HG02610 (cell line): ENCODE measurements around the gene ACCSL.
A peak's percentile ranks its signal among the peaks of the same experiment; 100 is the strongest.

ENCODE experiments used
- ATAC-seq: cut with Tn5 transposase; IDR thresholded peaks from one replicate; pipeline ENCODE4 v1.9.1; 2021; ENCODE audit warnings: mild to moderate bottlenecking, moderate library complexity; ENCODE audit not compliant: unreplicated experiment

ACCSL gene

GRCh38 chr11:44049832-44050231 lies 2.1 kb downstream of the ACCSL start:
- ATAC-seq: no peak

- no peak for ATAC-seq
Observed at GRCh38 chr11:44051171-44051570, 3.4 kb downstream of the ACCSL start.

- no peak for ATAC-seq
Observed at GRCh38 chr11:44057340-44057739, 9.6 kb downstream of the ACCSL start.

- ATAC-seq: no peak
Observed at GRCh38 chr11:44058275-44058674, 10.5 kb downstream of the ACCSL start.

GRCh38 chr11:44065161-44065661 lies 17.4 kb downstream of the ACCSL start:
- ATAC-seq: no peak

GRCh38 chr11:44065841-44066731 lies 18.3 kb downstream of the ACCSL start, which contains the start of gene ACCS:
Gene ACCS, plus strand, starts transcription at chr11:44066270. Its CDS starts 1,358 bp downstream, at chr11:44067628.
- peak; percentile 95 for ATAC-seq

- no peak for ATAC-seq
Observed at GRCh38 chr11:44066732-44067141, 19.0 kb downstream of the ACCSL start.

GRCh38 chr11:44067266-44067665 lies 19.5 kb downstream of the ACCSL start:
- no peak for ATAC-seq

GRCh38 chr11:44068180-44068579 lies 20.4 kb downstream of the ACCSL start:
- no peak for ATAC-seq

GRCh38 chr11:44071157-44071556 lies 23.4 kb downstream of the ACCSL start:
- ATAC-seq: no peak

GRCh38 chr11:44072757-44073658 lies 25.2 kb downstream of the ACCSL start:
- ATAC-seq: no peak

GRCh38 chr11:44078794-44079193 lies 31.0 kb downstream of the ACCSL start:
- ATAC-seq: no peak

GRCh38 chr11:44079376-44079775 lies 31.6 kb downstream of the ACCSL start:
- no peak for ATAC-seq

GRCh38 chr11:44080951-44081350 lies 33.2 kb downstream of the ACCSL start:
- ATAC-seq: no peak

GRCh38 chr11:44082645-44083044 lies 34.9 kb downstream of the ACCSL start:
- no peak for ATAC-seq

GRCh38 chr11:44083433-44083832 lies 35.7 kb downstream of the ACCSL start:
- no peak for ATAC-seq

GRCh38 chr11:44083906-44084305 lies 36.1 kb downstream of the ACCSL start:
- no peak for ATAC-seq

- no peak for ATAC-seq
Observed at GRCh38 chr11:44085330-44085729, 37.5 kb downstream of the ACCSL start.

GRCh38 chr11:44088377-44088776 lies 40.6 kb downstream of the ACCSL start:
- ATAC-seq: peak; percentile 48

- ATAC-seq: no peak
Observed at GRCh38 chr11:44088871-44089270, 41.1 kb downstream of the ACCSL start.

- no peak for ATAC-seq
Observed at GRCh38 chr11:44090539-44090938, 42.8 kb downstream of the ACCSL start.
